OCI-LY3 (cell line): ENCODE measurements around the gene PEAK3.

Source experiments
- H2AFZ ChIP-seq: fragments of 200-600, 300-600 bp; shearing (Covaris generic); 2 replicates; pipeline ENCODE4 v1.6.0; 2014; ENCODE audit warnings: antibody characterized with exemption, low read depth, low read length
- H3K27ac ChIP-seq: fragments of 200-600, 300-600 bp; sonication (generic); 2 replicates; pipeline ENCODE4 v1.5.1; 2014; ENCODE audit warnings: mild to moderate bottlenecking, low read length, moderate library complexity, mixed read lengths
- H3K27me3 ChIP-seq: fragments of 200-600, 300-600 bp; sonication (generic); 2 replicates; pipeline ENCODE4 v1.6.1; 2014; ENCODE audit warnings: low read depth, low read length, mixed read lengths
- H3K36me3 ChIP-seq: fragments of 200-600, 300-600 bp; sonication (generic); replicated peaks from 2 replicates; pipeline ENCODE3; 2014; ENCODE audit warnings: low read depth, low read length, mixed read lengths
- H3K4me1 ChIP-seq: fragments of 300-600, 200-600 bp; sonication (generic); 2 replicates; pipeline ENCODE4 v1.6.1; 2014; ENCODE audit warnings: low read length, mixed read lengths
- H3K4me2 ChIP-seq: fragments of 200-600, 300-600 bp; sonication (generic); 2 replicates; pipeline ENCODE4 v1.6.1; 2014; ENCODE audit warnings: low read length, mixed read lengths
- H3K4me3 ChIP-seq: fragments of 300-600, 200-600 bp; sonication (generic); 2 replicates; pipeline ENCODE4 v1.5.1; 2014; ENCODE audit warnings: antibody characterized with exemption, mild to moderate bottlenecking, low read length, moderate library complexity
- H3K79me2 ChIP-seq: fragments of 300-600, 200-600 bp; shearing (Covaris generic); 2 replicates; pipeline ENCODE4 v1.6.1; 2014; ENCODE audit warnings: mild to moderate bottlenecking, low read length, mixed read lengths
- H3K9ac ChIP-seq: fragments of 300-600, 200-600 bp; shearing (Covaris generic); 2 replicates; pipeline ENCODE4 v1.6.0; 2014; ENCODE audit warnings: mild to moderate bottlenecking, low read length, moderate library complexity
- H3K9me3 ChIP-seq: fragments of 200-600, 300-600 bp; shearing (Covaris generic); 2 replicates; pipeline ENCODE4 v1.6.1; 2014; ENCODE audit warnings: low read length, mixed read lengths; ENCODE audit not compliant: insufficient read depth
- H4K20me1 ChIP-seq: fragments of 200-600, 300-600 bp; sonication (generic); 2 replicates; pipeline ENCODE4 v1.6.1; 2016; ENCODE audit warnings: low read length, mixed read lengths; ENCODE audit not compliant: insufficient read depth
- EZH2phosphoT487 ChIP-seq: fragments of 200-600 bp; shearing (Covaris generic); IDR thresholded peaks from 2 replicates; pipeline ENCODE4 v1.6.1; 2018; ENCODE audit warnings: antibody characterized with exemption, mixed run types, low read depth
- TF ChIP-seq, protein P1 (sequence below): fragments of 200-600, 300-600 bp; sonication (generic); IDR thresholded peaks from 2 replicates; pipeline ENCODE4 v1.5.1; 2014; ENCODE audit warnings: antibody characterized with exemption, low read length, low read depth

PEAK3 gene

DNA sequence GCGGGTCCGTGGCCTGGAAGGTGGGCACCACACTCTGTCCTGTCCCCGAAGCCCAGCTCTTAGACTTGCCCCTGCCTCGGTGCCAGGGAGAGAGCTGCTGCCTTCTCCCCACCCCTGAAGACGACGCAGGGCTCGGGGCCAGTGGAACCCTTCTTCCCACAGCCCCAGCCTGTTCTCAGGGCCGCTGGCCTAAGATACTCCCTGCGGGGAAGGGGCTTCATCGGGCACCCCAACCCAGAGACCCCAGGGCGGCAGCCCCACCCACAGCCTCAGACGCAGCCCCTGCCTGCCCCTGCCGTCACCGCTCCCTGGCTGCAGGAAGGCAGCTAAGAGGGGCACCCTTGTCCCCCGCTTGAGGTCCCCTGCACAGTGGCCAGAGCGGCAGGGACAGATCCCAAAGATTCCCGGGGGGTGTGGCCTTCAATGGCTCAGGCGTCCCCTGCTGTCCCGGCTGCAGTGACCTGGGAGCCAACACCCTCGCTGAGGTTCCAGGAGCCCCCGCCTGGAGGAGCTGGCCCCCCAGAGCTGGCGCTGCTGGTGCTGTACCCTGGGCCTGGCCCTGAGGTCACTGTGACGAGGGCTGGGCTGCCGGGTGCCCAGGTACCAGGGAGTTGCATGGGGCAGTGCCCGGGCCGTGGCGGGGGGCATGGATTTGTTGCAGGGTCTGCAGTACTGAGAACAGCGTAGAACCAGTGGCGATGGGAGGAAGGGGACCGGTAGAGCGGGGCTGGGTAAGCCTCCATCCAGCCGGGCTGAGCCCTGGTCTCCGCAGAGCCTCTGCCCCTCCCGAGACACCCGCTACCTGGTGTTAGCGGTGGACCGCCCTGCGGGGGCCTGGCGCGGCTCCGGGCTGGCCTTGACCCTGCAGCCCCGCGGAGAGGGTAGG, 31.9 kb downstream of the PEAK3 start:
- H3K4me3 ChIP-seq, result no peak overlapping the region
- H3K27ac ChIP-seq, result no peak overlapping the region
- peaks cover 19% of the 10 kb centered on the region for H4K20me1 ChIP-seq
- H3K4me2 ChIP-seq, result no peak overlapping the region
- no peak overlapping the region for H2AFZ ChIP-seq
- no peaks in the 10 kb centered on the region for H3K79me2 ChIP-seq
- TF ChIP-seq EZH2phosphoT487, result no peak
- TF ChIP-seq, protein P1, sequence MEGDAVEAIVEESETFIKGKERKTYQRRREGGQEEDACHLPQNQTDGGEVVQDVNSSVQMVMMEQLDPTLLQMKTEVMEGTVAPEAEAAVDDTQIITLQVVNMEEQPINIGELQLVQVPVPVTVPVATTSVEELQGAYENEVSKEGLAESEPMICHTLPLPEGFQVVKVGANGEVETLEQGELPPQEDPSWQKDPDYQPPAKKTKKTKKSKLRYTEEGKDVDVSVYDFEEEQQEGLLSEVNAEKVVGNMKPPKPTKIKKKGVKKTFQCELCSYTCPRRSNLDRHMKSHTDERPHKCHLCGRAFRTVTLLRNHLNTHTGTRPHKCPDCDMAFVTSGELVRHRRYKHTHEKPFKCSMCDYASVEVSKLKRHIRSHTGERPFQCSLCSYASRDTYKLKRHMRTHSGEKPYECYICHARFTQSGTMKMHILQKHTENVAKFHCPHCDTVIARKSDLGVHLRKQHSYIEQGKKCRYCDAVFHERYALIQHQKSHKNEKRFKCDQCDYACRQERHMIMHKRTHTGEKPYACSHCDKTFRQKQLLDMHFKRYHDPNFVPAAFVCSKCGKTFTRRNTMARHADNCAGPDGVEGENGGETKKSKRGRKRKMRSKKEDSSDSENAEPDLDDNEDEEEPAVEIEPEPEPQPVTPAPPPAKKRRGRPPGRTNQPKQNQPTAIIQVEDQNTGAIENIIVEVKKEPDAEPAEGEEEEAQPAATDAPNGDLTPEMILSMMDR, result no peak
- H3K9ac ChIP-seq, result no peak overlapping the region
- H3K36me3 ChIP-seq, result peaks cover 49% of the 10 kb centered on the region
- no peaks in the 10 kb centered on the region for H3K9me3 ChIP-seq
- no peaks in the 10 kb centered on the region for H3K4me1 ChIP-seq
- H3K27me3 ChIP-seq, result no peaks in the 10 kb centered on the region

DNA sequence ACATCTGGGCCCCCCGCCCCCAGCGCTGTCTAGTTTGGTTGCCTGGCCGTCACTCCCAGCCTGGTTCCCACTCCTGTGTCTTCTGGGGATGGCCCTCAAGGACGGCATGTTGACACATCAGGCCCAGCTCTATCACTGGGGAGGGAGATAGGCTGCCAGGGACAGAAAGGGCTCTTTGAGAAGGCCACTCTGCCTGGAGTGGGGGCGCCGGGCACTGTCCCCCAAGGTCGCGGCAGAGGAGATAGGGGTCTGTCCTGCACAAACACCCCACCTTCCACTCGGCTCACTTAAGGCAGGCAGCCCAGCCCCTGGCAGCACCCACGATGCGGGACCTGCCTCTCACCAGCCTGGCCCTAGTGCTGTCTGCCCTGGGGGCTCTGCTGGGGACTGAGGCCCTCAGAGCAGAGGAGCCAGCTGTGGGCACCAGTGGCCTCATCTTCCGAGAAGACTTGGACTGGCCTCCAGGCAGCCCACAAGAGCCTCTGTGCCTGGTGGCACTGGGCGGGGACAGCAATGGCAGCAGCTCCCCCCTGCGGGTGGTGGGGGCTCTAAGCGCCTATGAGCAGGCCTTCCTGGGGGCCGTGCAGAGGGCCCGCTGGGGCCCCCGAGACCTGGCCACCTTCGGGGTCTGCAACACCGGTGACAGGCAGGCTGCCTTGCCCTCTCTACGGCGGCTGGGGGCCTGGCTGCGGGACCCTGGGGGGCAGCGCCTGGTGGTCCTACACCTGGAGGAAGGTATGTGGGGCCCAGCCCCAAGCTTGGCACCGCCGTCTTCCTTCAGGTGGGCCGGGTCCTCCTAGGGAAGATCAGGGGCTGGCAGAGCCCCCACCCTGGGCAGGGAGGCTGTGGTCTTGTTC, 32.7 kb downstream of the PEAK3 start, which contains the start of gene AMH:
Gene AMH (plus strand): TSS at position 314 of the 857 bp plus-strand sequence. CDS start 10 bp downstream, at position 324.
- Histone ChIP-seq H3K36me3 (peaks cover 58% of the 10 kb centered on the region), H3K9me3 (no peaks in the 10 kb centered on the region), H3K4me1 (no peaks in the 10 kb centered on the region), H3K9ac (no peak within 1 kb of the TSS), H3K4me2 (no peak within 1 kb of the TSS), H3K79me2 (peaks cover 3% of the 10 kb centered on the region; the same call in 1 of the 2 replicates), H4K20me1 (peaks cover 24% of the 10 kb centered on the region), H3K27ac (no peak within 1 kb of the TSS), H2AFZ (no peak within 1 kb of the TSS), H3K27me3 (no peaks in the 10 kb centered on the region), H3K4me3 (no peak within 1 kb of the TSS)
- TF ChIP-seq, protein P1, result no peak
- TF ChIP-seq EZH2phosphoT487, result no peak

DNA sequence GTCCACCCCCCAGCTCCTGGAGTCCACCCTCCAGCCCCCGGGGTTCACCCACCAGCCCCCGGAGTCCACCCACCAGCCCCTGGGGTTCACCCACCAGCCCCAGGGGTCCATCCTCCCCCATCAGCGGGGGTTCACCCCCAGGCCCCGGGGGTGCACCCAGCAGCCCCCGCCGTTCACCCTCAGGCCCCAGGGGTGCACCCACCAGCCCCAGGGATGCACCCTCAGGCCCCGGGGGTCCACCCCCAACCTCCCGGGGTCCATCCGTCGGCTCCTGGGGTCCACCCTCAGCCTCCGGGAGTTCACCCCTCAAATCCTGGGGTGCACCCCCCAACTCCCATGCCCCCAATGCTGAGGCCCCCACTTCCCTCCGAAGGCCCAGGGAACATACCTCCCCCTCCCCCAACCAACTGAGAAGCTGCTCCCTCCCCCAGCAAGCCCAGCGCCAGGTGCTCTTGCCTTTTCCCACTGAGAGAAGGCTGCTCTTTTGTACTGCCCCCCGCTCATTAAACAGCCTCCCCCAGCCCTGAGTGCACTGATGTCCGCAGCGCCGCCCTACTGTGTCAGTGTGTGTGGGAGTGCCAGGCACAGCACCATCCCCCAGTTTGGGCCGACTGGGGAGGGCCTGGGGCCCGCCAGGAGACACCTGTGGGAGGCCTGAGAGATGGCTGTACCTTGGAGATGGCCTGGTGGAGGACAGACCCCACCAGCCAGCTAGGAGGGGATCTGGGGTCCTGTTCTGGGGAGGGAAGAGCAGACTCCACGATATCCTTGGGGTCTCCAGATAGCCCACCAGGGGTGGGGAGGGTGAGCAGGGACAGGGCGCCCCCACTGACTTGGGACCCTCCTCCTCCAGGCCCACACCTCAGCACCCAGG, 33.6 kb downstream of the PEAK3 start:
- H3K4me1 ChIP-seq, result no peaks in the 10 kb centered on the region

More for the DNA sequence above, 33.6 kb downstream of the PEAK3 start:
- Histone ChIP-seq H3K4me3 (no peak overlapping the region), H3K4me2 (no peak overlapping the region), H3K9ac (no peak overlapping the region), H2AFZ (no peak overlapping the region), H3K9me3 (no peaks in the 10 kb centered on the region), H3K27ac (no peak overlapping the region), H3K27me3 (no peaks in the 10 kb centered on the region), H3K79me2 (peaks cover 6% of the 10 kb centered on the region), H4K20me1 (peaks cover 31% of the 10 kb centered on the region), H3K36me3 (peaks cover 66% of the 10 kb centered on the region)
- TF ChIP-seq, protein P1, result no peak
- TF ChIP-seq EZH2phosphoT487, result no peak
